ENCODE results near the gene LIPT2. TPM values are rescaled to one million over a fixed set of nuclear protein-coding genes. Genes with fewer than 3 reads are reported as not detected.
A peak's percentile ranks its signal among the peaks of the same experiment; 100 is the strongest.

The LIPT2 gene
- total RNA-seq, 1 experiment from 2014 or later = 8.6 TPM

DNA sequence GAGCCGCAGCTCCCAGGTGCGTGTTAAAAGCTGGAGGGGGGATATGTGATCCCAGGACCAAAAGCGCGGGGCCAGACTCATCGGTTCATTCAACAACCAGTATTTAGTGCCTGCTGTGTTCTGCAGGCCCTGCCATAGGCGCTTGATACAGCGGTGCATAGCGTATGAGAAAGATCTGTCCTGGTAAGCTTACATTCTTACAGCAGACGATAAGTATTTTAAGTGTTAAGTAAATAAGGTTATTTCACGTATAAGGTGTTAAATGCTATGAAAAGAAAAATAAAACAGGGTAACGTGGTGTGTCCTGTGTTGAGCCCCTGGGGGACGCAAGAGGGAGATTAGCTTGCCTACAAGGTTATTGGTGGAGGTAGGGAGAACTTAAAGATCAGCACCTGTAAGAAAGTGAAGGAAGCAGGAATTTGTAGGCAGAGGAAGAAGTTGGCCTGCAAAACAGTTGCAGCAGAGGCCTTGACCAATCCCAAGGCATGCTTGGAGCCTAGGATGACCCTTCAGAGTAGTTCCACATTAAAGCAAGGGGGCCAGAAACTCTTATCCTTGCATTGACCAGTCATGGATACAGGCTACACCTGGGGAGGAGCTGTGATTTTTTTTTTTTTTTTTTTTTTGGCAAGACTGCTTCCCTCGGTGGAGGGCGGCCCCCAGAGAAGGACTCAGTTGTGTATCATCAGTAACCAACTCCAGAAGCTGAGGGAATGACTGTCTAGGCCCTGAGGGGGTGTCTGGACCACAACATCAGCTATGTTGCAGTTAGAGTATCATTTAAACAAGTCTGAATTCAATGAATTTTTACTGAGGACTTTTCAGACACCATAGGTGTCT is 487 bp upstream of the LIPT2 start:
- CTCF ChIA-PET = interaction anchor here (1.4 kb wide), 1 partner anchor 77 kb away, joined by 5 read pairs; no protein-coding TSS in a partner anchor
- Histone ChIP-seq H3K4me1 (ENCODE audit: insufficient read depth, low read length, poor library complexity, severe bottlenecking) (peaks cover 8% of the 10 kb centered on the region), H3K27ac (ENCODE audit: low read depth, low read length, poor library complexity, severe bottlenecking) (peak overlapping the region; percentile 98), H3K4me3 (ENCODE audit: low read depth, low read length, poor library complexity, severe bottlenecking) (peak overlapping the region; percentile 74), H3K9me3 (ENCODE audit: low read depth, low read length, poor library complexity, severe bottlenecking) (no peaks in the 10 kb centered on the region), H3K36me3 (ENCODE audit: insufficient read depth, low read length, poor library complexity, severe bottlenecking) (no peaks in the 10 kb centered on the region), H3K27me3 (replicated peaks; ENCODE audit: insufficient read depth, low read depth, low read length, poor library complexity) (no peaks in the 10 kb centered on the region)
- DNase-seq (ENCODE audit: low spot score) = no peak
- TSS peak; percentile 51 for BruUV-seq (replicated peaks)
- intact Hi-C loops (cut with micrococcal nuclease; ENCODE audit: unreplicated experiment) = loop anchor here (5.0 kb wide), 1 partner anchor 453 kb away; the partner anchor contains the start of genes SPCS2 and XRRA1
- POLR2A ChIA-PET (ENCODE audit: low non-redundant PET) = interaction anchor here (0.5 to 0.6 kb wide), 2 partner anchors 36 to 38 kb away, joined by 8 to 9 read pairs; no protein-coding TSS in a partner anchor
- TF ChIP-seq, protein P1, sequence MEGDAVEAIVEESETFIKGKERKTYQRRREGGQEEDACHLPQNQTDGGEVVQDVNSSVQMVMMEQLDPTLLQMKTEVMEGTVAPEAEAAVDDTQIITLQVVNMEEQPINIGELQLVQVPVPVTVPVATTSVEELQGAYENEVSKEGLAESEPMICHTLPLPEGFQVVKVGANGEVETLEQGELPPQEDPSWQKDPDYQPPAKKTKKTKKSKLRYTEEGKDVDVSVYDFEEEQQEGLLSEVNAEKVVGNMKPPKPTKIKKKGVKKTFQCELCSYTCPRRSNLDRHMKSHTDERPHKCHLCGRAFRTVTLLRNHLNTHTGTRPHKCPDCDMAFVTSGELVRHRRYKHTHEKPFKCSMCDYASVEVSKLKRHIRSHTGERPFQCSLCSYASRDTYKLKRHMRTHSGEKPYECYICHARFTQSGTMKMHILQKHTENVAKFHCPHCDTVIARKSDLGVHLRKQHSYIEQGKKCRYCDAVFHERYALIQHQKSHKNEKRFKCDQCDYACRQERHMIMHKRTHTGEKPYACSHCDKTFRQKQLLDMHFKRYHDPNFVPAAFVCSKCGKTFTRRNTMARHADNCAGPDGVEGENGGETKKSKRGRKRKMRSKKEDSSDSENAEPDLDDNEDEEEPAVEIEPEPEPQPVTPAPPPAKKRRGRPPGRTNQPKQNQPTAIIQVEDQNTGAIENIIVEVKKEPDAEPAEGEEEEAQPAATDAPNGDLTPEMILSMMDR (conservative IDR thresholded peaks at IDR 0.05; ENCODE audit: low read depth, low read length) = no peak
- no peak for TF ChIP-seq EZH2 (IDR thresholded peaks at IDR 0.05; ENCODE audit: borderline replicate concordance, low read depth, low read length, poor library complexity, severe bottlenecking)

DNA sequence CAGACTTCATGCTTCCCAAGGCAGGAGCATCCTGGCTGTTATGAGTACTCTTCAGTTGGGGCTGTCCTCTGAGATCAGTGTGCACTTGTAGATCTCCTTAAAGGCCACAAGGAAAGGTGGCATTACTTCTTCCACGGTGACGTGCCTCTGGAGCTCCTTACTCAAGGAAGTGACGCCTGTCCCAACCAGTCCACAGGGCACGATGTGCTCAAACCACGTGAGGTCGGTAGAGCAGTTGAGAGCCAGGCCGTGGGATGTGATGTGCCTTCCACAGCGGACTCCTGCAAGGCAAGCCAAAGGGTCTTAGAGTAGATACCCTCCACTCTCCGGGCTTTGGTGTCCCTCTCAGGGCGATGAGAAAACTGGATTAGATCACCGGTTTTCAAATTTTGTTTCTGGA is 1.4 kb downstream of the LIPT2 start:
- ChIA-PET POLR2A (ENCODE audit: low non-redundant PET) (interaction anchor here (0.7 kb wide), 1 partner anchor 323 kb away, joined by 13 read pairs; no protein-coding TSS in a partner anchor), CTCF (interaction anchor here (0.7 to 1.3 kb wide), 4 partner anchors 28 to 85 kb away, joined by 3 to 15 read pairs (median 4); no protein-coding TSS in a partner anchor)
- Histone ChIP-seq H3K27me3 (replicated peaks; ENCODE audit: insufficient read depth, low read depth, low read length, poor library complexity) (no peaks in the 10 kb centered on the region), H3K9me3 (ENCODE audit: low read depth, low read length, poor library complexity, severe bottlenecking) (no peaks in the 10 kb centered on the region), H3K4me3 (ENCODE audit: low read depth, low read length, poor library complexity, severe bottlenecking) (no peak overlapping the region), H3K36me3 (ENCODE audit: insufficient read depth, low read length, poor library complexity, severe bottlenecking) (no peaks in the 10 kb centered on the region), H3K4me1 (ENCODE audit: insufficient read depth, low read length, poor library complexity, severe bottlenecking) (peaks cover 8% of the 10 kb centered on the region), H3K27ac (ENCODE audit: low read depth, low read length, poor library complexity, severe bottlenecking) (peak overlapping the region; percentile 98)
- TF ChIP-seq, protein P1 (conservative IDR thresholded peaks at IDR 0.05; ENCODE audit: low read depth, low read length) = no peak
- no peak for TF ChIP-seq EZH2 (IDR thresholded peaks at IDR 0.05; ENCODE audit: borderline replicate concordance, low read depth, low read length, poor library complexity, severe bottlenecking)
- BruUV-seq (replicated peaks) = no TSS peak
- no peak for DNase-seq (ENCODE audit: low spot score)
- intact Hi-C loops (cut with micrococcal nuclease; ENCODE audit: unreplicated experiment) = loop anchor here (5.0 kb wide), 1 partner anchor 455 kb away; the partner anchor contains the start of genes SPCS2 and XRRA1

DNA sequence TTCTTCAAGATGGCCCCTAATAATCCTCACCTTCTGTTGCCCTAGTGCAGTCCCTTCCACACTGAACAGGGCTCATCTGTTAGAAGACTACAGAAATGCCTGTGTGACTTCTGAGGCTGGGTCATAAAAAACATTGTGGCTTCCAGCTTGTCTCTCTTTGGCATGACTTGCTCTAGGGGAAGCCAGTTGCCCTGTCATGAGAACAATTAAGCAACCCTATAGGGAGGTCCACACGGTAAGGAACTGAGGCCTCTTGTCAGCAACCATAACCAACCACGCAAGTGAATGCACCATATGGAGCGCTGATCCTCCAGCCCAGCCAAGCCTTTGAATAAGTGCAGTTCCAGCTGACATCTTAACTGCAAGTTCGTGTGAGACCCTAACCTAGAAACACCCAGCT is 2.6 kb downstream of the LIPT2 start:
- TF ChIP-seq EZH2 (IDR thresholded peaks at IDR 0.05; ENCODE audit: borderline replicate concordance, low read depth, low read length, poor library complexity, severe bottlenecking) = no peak
- TF ChIP-seq, protein P1 (conservative IDR thresholded peaks at IDR 0.05; ENCODE audit: low read depth, low read length) = no peak
- ChIA-PET CTCF (no interaction called here), POLR2A (ENCODE audit: low non-redundant PET) (no interaction called here)
- DNase-seq (ENCODE audit: low spot score) = no peak
- no TSS peak for BruUV-seq (replicated peaks)
- Histone ChIP-seq H3K4me3 (ENCODE audit: low read depth, low read length, poor library complexity, severe bottlenecking) (no peak overlapping the region), H3K36me3 (ENCODE audit: insufficient read depth, low read length, poor library complexity, severe bottlenecking) (no peaks in the 10 kb centered on the region), H3K9me3 (ENCODE audit: low read depth, low read length, poor library complexity, severe bottlenecking) (no peaks in the 10 kb centered on the region), H3K27me3 (replicated peaks; ENCODE audit: insufficient read depth, low read depth, low read length, poor library complexity) (no peaks in the 10 kb centered on the region), H3K4me1 (ENCODE audit: insufficient read depth, low read length, poor library complexity, severe bottlenecking) (peaks cover 8% of the 10 kb centered on the region), H3K27ac (ENCODE audit: low read depth, low read length, poor library complexity, severe bottlenecking) (no peak overlapping the region)
- intact Hi-C loops (cut with micrococcal nuclease; ENCODE audit: unreplicated experiment) = loop anchor here (5.0 kb wide), 1 partner anchor 456 kb away; the partner anchor contains the start of genes SPCS2 and XRRA1
